Gastrocnemius medialis (tissue), 4 donors: ENCODE data around the gene PRSS57. TPM values are rescaled to one million over a fixed set of nuclear protein-coding genes. Genes with fewer than 3 reads are reported as not detected.

ENCODE experiments used
- ATAC-seq, 2 donors: fragments of 150-250 bp; one replicate each; pipeline ENCODE4 v1.9.1; 2016
- DNase-seq, 2 donors: peaks; one replicate each; pipeline ENCODE4 v3.0.0-alpha.2; 2019
- H3K27ac ChIP-seq, 4 donors: fragments of 200-600 bp; sonication (generic); 1 replicate in 1 of 4; 2 replicates in 3 of 4; pipeline ENCODE4 v1.5.1; 2016 to 2018; ENCODE audit warnings: mild to moderate bottlenecking in 2 of 4, moderate library complexity in 1 of 4
- H3K27me3 ChIP-seq, 3 donors: fragments of 200-600 bp; sonication (generic) in 2 of 3; 1 replicate in 1 of 3; 2 replicates in 2 of 3; pipeline versions ENCODE4 v1.5.1 to v1.6.0; 2016 to 2019; ENCODE audit warnings: mild to moderate bottlenecking in 1 of 3, moderate library complexity in 1 of 3
- H3K36me3 ChIP-seq, 2 donors: fragments of 200-600 bp; sonication (generic) in 1 of 2; one replicate each; pipeline ENCODE4 v1.5.1; 2017 to 2018
- H3K4me1 ChIP-seq, 2 donors: fragments of 200-600 bp; sonication (generic) in 1 of 2; one replicate each; pipeline ENCODE4 v1.5.1; 2016 to 2017; ENCODE audit warnings: mild to moderate bottlenecking in 2 of 2
- H3K4me3 ChIP-seq, 4 donors: fragments of 200-600 bp; sonication (generic) in 3 of 4; 1 replicate in 1 of 4; 2 replicates in 3 of 4; pipeline ENCODE4 v1.5.1; 2016 to 2019; ENCODE audit warnings: mild to moderate bottlenecking in 2 of 4
- H3K9me3 ChIP-seq, 3 donors: fragments of 200-600 bp; sonication (generic) in 2 of 3; 1 replicate in 1 of 3; 2 replicates in 2 of 3; pipeline ENCODE4 v1.5.1; 2016 to 2019
- POLR2A ChIP-seq, 2 donors: fragments of 450-650 bp; IDR thresholded peaks; one replicate each; pipeline ENCODE4 v1.6.1; 2017; ENCODE audit warnings: antibody characterized with exemption in 2 of 2, mild to moderate bottlenecking in 2 of 2, moderate library complexity in 2 of 2
- in situ Hi-C, 4 donors: fragments of 200-750 bp; cut with MboI; loops; one replicate each; pipeline versions ENCODE4 v1.15.0 to v1.8.0; 2017; ENCODE audit warnings: low sequenced_read_pairs in 4 of 4
- intact Hi-C: fragments of 100-400 bp; cut with DNase I; formaldehyde crosslinking; loops from one replicate; pipeline ENCODE4 v1.15.1; 2023; ENCODE audit warnings: low total_unique reads
- total RNA-seq, 4 donors: library from RNA; depleted of rRNA; stranded (reverse); fragments of >200 nt; gene quantifications; one replicate each; pipeline versions ENCODE4 v1.1.0 to v1.2.3, GENCODE V29; 2016
- TF ChIP-seq, protein P1 (sequence below), 5 experiments: fragments of 450-650 bp in 3 of 5; fragments of 200-600 bp in 2 of 5; sonication (generic) in 2 of 5; IDR thresholded peaks in 4 of 5; conservative IDR thresholded peaks in 1 of 5; 1 replicate in 4 of 5; 2 replicates in 1 of 5; pipeline ENCODE4 v1.5.1; 2016 to 2019; ENCODE audit warnings: antibody characterized with exemption in 5 of 5, mild to moderate bottlenecking in 3 of 5, moderate library complexity in 3 of 5

The PRSS57 gene
- total RNA-seq, 4 donors from 2014 or later = not detected

DNA sequence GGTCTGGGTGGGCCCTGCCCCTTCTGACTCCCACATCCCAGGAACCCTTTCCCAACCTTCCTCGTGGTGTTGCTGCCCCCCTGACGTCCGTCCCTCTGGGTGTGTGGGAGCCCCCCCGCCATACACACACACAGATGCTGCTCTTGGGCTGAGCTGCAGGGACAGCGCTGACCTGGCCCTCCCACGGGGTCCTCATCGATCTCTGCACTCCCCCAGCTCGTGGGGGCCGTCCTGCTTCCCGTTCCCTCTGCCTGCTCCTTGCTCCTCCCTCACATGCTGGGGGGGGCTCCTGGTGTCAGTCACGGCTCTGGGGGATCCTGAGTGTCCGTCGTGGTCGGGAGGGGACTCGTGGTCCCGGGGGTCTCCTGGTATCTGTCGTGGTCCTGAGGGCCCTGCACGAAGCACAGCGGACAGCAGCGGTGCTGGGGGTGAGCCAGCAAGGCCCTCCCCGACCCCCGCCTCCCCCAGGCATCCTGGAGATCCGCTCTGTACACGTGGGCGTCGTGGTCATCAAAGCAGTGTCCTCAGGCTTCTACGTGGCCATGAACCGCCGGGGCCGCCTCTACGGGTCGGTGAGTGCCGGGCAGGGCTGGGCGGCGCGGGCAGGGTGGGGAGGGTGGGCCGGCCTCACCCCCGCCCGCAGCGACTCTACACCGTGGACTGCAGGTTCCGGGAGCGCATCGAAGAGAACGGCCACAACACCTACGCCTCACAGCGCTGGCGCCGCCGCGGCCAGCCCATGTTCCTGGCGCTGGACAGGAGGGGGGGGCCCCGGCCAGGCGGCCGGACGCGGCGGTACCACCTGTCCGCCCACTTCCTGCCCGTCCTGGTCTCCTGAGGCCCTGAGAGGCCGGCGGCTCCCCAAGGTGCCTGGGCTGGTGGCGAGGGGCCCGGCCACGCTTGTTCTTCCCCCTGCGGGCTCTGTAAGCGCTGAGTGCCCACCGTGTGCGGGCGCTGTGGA is 52.2 kb downstream of the PRSS57 start:
- intact Hi-C loops (no loop called here), in situ Hi-C loops (no loop called here)
- Histone ChIP-seq H3K36me3 (peaks cover 0 to 23% of the 10 kb centered on the region in 2 donors), H3K4me3 (no peak overlapping the region), H3K27ac (no peak overlapping the region), H3K27me3 (no peaks in the 10 kb centered on the region), H3K4me1 (peaks cover 0 to 9% of the 10 kb centered on the region in 2 donors), H3K9me3 (no peaks in the 10 kb centered on the region)
- ATAC-seq = no peak
- TF ChIP-seq, protein P1, sequence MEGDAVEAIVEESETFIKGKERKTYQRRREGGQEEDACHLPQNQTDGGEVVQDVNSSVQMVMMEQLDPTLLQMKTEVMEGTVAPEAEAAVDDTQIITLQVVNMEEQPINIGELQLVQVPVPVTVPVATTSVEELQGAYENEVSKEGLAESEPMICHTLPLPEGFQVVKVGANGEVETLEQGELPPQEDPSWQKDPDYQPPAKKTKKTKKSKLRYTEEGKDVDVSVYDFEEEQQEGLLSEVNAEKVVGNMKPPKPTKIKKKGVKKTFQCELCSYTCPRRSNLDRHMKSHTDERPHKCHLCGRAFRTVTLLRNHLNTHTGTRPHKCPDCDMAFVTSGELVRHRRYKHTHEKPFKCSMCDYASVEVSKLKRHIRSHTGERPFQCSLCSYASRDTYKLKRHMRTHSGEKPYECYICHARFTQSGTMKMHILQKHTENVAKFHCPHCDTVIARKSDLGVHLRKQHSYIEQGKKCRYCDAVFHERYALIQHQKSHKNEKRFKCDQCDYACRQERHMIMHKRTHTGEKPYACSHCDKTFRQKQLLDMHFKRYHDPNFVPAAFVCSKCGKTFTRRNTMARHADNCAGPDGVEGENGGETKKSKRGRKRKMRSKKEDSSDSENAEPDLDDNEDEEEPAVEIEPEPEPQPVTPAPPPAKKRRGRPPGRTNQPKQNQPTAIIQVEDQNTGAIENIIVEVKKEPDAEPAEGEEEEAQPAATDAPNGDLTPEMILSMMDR (IDR thresholded peaks at IDR 0.05 in 4 of 5, conservative IDR thresholded peaks at IDR 0.05 in 1 of 5) = no peak
- no peak for TF ChIP-seq POLR2A (IDR thresholded peaks at IDR 0.05)
- no peak for DNase-seq

DNA sequence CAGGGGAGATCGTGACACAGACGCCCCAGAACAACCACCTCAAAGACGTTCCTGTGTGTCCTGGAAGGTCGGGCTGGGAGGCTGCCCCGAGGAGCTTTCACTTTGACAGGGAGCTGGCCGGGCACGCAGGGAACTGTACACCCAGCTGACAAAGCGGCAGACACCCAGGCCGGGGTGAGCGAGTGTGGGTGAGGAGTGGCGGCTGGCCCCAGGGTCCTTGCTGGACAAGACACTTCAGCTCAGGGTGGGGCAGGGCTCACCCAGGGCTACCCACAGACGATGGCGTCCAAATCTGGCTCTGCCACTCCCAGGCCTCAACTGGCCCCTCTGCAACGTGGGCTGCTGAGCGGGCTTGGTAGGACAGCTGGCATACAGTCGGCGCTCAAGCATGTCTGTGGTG is 53.5 kb downstream of the PRSS57 start:
- ATAC-seq = no peak
- peaks cover 0 to 9% of the 10 kb centered on the region in 2 donors for H3K4me1 ChIP-seq
- H3K27me3 ChIP-seq = no peaks in the 10 kb centered on the region
- no peak for DNase-seq
- peaks cover 0 to 9% of the 10 kb centered on the region in 2 donors for H3K36me3 ChIP-seq
- TF ChIP-seq, protein P1 (IDR thresholded peaks at IDR 0.05 in 4 of 5, conservative IDR thresholded peaks at IDR 0.05 in 1 of 5) = no peak
- TF ChIP-seq POLR2A (IDR thresholded peaks at IDR 0.05) = no peak
- H3K27ac ChIP-seq = no peak overlapping the region
- intact Hi-C loops = no loop called here
- in situ Hi-C loops = no loop called here
- H3K9me3 ChIP-seq = no peaks in the 10 kb centered on the region
- H3K4me3 ChIP-seq = no peak overlapping the region

DNA sequence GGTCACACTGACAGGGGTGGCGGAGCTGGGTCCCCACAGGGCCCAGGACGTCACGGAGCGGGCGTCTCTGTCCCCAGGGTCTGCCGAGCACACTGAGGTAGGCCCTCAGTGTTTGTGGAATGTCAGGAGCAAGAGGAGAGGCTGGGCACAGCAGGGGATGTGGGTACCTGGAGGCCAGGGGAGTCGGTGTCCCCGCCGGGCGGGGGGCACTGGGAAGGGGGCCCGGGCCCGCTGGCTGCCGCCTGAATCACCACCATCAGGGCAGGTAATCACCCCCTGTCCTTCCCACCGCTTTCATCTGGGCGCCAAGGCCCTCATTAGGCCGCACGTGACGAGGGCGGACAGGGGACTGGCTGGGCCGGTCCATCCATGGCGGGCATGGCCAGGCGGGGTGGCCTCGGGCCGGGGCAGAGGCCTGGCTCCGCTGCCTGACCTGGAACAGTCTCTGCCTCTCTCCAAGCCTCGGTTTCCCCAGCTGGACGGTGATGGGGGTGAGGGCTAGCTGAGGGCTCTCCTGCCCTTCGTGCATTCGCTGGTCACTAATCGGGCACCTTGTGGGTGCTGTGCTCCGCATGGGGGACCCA is 54.6 kb downstream of the PRSS57 start:
- intact Hi-C loops = no loop called here
- Histone ChIP-seq H3K27ac (no peak overlapping the region), H3K36me3 (peaks cover 0 to 1% of the 10 kb centered on the region in 2 donors), H3K27me3 (no peaks in the 10 kb centered on the region), H3K4me1 (peaks cover 0 to 9% of the 10 kb centered on the region in 2 donors), H3K9me3 (no peaks in the 10 kb centered on the region), H3K4me3 (no peak overlapping the region)
- in situ Hi-C loops = no loop called here
- no peak for DNase-seq
- no peak for ATAC-seq
- TF ChIP-seq, protein P1 (IDR thresholded peaks at IDR 0.05 in 4 of 5, conservative IDR thresholded peaks at IDR 0.05 in 1 of 5) = no peak
- no peak for TF ChIP-seq POLR2A (IDR thresholded peaks at IDR 0.05)

DNA sequence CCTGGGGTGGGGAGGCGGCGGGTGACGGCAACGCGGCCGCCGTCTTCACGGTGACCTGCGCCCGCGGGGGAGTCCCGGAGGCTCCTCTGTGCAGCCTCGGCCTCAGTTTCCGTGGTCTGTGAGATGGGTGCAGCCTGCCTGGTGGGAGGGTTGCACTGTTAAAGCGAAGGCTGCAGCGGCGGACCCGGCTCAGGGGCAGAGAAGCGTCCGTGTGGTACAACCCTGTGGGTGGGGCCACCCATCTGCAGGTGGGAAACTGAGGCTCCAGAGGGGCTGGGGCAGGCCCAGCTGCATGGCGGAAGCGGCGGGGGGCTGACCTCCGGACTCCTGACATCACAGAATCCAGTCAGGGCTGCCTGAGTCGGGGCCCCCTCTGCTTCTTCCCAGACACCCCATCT is 55.1 kb downstream of the PRSS57 start:
- TF ChIP-seq, protein P1 (IDR thresholded peaks at IDR 0.05 in 4 of 5, conservative IDR thresholded peaks at IDR 0.05 in 1 of 5) = no peak
- TF ChIP-seq POLR2A (IDR thresholded peaks at IDR 0.05) = no peak
- no peaks in the 10 kb centered on the region for H3K36me3 ChIP-seq

More for the DNA sequence above, 55.1 kb downstream of the PRSS57 start:
- DNase-seq (no peak), ATAC-seq (peak in 1 of 2 donors; percentile 4)
- H3K27me3 ChIP-seq = no peaks in the 10 kb centered on the region
- H3K9me3 ChIP-seq = no peaks in the 10 kb centered on the region
- in situ Hi-C loops = no loop called here
- intact Hi-C loops = no loop called here
- peak overlapping the region; percentile 34 to 58 (median 56) for H3K4me3 ChIP-seq
- H3K4me1 ChIP-seq = peaks cover 0 to 9% of the 10 kb centered on the region in 2 donors
- H3K27ac ChIP-seq = peak overlapping the region; percentile 14 to 54 (median 41)
